Lower leg skin (tissue), 3 donors: ENCODE results near the gene PNKP.

ENCODE experiments used
- POLR2A ChIP-seq, 2 donors: fragments of 450-650 bp; IDR thresholded peaks; one replicate each; pipeline ENCODE4 v1.6.1; 2016 to 2017; ENCODE audit warnings: antibody characterized with exemption in 2 of 2, mild to moderate bottlenecking in 1 of 2, moderate library complexity in 1 of 2
- TF ChIP-seq, protein P1 (sequence below), 3 donors: fragments of 450-650 bp; IDR thresholded peaks; one replicate each; pipeline ENCODE4 v1.5.1; 2016; ENCODE audit warnings: antibody characterized with exemption in 3 of 3, mild to moderate bottlenecking in 3 of 3, moderate library complexity in 2 of 3

DNA sequence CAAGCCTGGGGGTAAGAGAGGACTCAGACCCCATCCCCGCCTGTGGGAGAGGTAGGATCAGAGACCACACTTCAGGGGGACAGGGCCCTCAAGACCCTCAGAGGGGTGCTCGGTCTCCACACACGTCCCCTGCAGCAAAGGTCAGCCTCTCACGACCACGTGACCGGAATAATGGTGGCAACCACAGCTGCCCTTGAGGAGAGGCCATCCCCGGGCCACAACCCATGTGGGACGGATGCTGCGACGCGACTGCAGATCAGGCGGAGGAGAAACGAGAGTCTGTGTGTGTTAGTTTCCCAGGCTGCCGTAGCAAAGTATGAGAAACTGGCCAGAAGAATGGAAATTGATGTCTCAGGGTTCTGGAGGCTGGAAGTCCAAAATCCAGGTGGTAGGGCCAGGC, 40.3 kb downstream of the PNKP start:
- TF ChIP-seq, protein P1, sequence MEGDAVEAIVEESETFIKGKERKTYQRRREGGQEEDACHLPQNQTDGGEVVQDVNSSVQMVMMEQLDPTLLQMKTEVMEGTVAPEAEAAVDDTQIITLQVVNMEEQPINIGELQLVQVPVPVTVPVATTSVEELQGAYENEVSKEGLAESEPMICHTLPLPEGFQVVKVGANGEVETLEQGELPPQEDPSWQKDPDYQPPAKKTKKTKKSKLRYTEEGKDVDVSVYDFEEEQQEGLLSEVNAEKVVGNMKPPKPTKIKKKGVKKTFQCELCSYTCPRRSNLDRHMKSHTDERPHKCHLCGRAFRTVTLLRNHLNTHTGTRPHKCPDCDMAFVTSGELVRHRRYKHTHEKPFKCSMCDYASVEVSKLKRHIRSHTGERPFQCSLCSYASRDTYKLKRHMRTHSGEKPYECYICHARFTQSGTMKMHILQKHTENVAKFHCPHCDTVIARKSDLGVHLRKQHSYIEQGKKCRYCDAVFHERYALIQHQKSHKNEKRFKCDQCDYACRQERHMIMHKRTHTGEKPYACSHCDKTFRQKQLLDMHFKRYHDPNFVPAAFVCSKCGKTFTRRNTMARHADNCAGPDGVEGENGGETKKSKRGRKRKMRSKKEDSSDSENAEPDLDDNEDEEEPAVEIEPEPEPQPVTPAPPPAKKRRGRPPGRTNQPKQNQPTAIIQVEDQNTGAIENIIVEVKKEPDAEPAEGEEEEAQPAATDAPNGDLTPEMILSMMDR (IDR thresholded peaks at IDR 0.05) = no peak
- no peak for TF ChIP-seq POLR2A (IDR thresholded peaks at IDR 0.05)
